ENCODE measurements around the gene DHRSX.

Gene DHRSX

DNA sequence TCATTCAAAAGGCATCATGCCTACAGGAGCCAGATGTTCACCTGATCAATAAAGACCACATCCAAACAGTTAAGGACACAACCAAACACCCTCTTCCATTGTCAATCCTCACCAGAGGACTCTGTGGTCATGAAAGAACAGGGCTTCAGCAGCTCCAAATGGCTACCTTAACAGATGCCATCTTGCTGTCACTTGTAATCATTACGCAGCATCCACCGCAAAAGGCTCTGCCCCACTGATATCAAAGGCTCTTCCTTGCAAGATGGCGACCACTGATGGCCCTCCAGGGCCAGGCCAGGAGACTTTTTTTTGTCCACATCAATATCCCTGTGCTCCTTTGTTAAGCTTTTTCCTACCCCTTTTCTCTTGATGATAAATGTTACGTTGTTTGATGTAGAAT lies 157.4 kb downstream of the DHRSX start:
- CTCF ChIA-PET = no interaction called here
- TF ChIP-seq, protein P1, sequence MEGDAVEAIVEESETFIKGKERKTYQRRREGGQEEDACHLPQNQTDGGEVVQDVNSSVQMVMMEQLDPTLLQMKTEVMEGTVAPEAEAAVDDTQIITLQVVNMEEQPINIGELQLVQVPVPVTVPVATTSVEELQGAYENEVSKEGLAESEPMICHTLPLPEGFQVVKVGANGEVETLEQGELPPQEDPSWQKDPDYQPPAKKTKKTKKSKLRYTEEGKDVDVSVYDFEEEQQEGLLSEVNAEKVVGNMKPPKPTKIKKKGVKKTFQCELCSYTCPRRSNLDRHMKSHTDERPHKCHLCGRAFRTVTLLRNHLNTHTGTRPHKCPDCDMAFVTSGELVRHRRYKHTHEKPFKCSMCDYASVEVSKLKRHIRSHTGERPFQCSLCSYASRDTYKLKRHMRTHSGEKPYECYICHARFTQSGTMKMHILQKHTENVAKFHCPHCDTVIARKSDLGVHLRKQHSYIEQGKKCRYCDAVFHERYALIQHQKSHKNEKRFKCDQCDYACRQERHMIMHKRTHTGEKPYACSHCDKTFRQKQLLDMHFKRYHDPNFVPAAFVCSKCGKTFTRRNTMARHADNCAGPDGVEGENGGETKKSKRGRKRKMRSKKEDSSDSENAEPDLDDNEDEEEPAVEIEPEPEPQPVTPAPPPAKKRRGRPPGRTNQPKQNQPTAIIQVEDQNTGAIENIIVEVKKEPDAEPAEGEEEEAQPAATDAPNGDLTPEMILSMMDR (conservative IDR thresholded peaks at IDR 0.05; ENCODE audit: low read depth) = no peak
- POLR2A ChIA-PET (ENCODE audit: low non-redundant PET) = no interaction called here
- DNase-seq (ENCODE audit: low spot score) = no peak
- H3K27ac ChIP-seq = no peak overlapping the region

GRCh38 chrX:2342874-2343273 lies 157.9 kb downstream of the DHRSX start:
- POLR2A ChIA-PET (ENCODE audit: low non-redundant PET) = no interaction called here
- H3K27ac ChIP-seq = no peak overlapping the region
- DNase-seq (ENCODE audit: low spot score) = no peak
- TF ChIP-seq, protein P1 (conservative IDR thresholded peaks at IDR 0.05; ENCODE audit: low read depth) = no peak
- CTCF ChIA-PET = no interaction called here

- TF ChIP-seq, protein P1 (conservative IDR thresholded peaks at IDR 0.05; ENCODE audit: low read depth) = no peak
Observed at GRCh38 chrX:2342281-2342688, 158.5 kb downstream of the DHRSX start.

GRCh38 chrX:2340991-2341390 lies 159.8 kb downstream of the DHRSX start:
- CTCF ChIA-PET = no interaction called here
- no peak for DNase-seq (ENCODE audit: low spot score)
- H3K27ac ChIP-seq = no peak overlapping the region
- POLR2A ChIA-PET (ENCODE audit: low non-redundant PET) = no interaction called here
- TF ChIP-seq, protein P1 (conservative IDR thresholded peaks at IDR 0.05; ENCODE audit: low read depth) = no peak

More at GRCh38 chrX:2342281-2342688, 158.5 kb downstream of the DHRSX start:
- no peak overlapping the region for H3K27ac ChIP-seq
- POLR2A ChIA-PET (ENCODE audit: low non-redundant PET) = no interaction called here
- CTCF ChIA-PET = no interaction called here
- peak; percentile 9 for DNase-seq (ENCODE audit: low spot score)

DNA sequence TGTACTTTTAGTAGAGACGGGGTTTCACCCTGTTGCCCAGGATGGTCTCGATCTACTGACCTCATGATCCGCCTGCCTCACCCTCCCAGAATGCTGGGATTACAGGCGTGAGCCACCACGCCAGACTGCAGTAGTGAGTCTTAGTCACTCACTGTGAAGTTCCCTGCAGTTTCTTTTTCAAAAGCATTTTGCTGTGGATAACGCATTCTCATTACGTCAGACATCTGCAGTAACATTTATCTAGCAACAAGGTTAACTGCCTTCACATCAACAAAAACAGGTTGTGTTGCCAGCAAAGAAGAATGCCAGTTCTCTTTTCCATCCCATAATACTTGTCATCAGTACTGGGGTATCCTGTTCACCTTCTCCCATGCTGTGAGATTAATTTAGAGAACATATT lies 164.6 kb downstream of the DHRSX start:
- H3K27ac ChIP-seq = no peak overlapping the region
- no peak for DNase-seq (ENCODE audit: low spot score)
- TF ChIP-seq, protein P1 (conservative IDR thresholded peaks at IDR 0.05; ENCODE audit: low read depth) = no peak
- ChIA-PET CTCF (no interaction called here), POLR2A (ENCODE audit: low non-redundant PET) (no interaction called here)

GRCh38 chrX:2334237-2334636 lies 166.5 kb downstream of the DHRSX start:
- DNase-seq (ENCODE audit: low spot score) = no peak
- ChIA-PET CTCF (no interaction called here), POLR2A (ENCODE audit: low non-redundant PET) (no interaction called here)
- TF ChIP-seq, protein P1 (conservative IDR thresholded peaks at IDR 0.05; ENCODE audit: low read depth) = no peak
- H3K27ac ChIP-seq = no peak overlapping the region

GRCh38 chrX:2332252-2332651 lies 168.5 kb downstream of the DHRSX start:
- CTCF ChIA-PET = no interaction called here
- H3K27ac ChIP-seq = no peak overlapping the region
- TF ChIP-seq, protein P1 (conservative IDR thresholded peaks at IDR 0.05; ENCODE audit: low read depth) = no peak
- POLR2A ChIA-PET (ENCODE audit: low non-redundant PET) = no interaction called here
- DNase-seq (ENCODE audit: low spot score) = no peak

Measured in RWPE1 (cell line).